Astrocyte of the cerebellum (primary cell): ENCODE data around the gene SFN.

ENCODE experiments used
- DNase-seq: peaks from one replicate; pipeline ENCODE4 v3.0.0-alpha.2; 2011; ENCODE audit warnings: low read depth
- H3K4me3 ChIP-seq: 2 replicates; pipeline ENCODE4 v1.5.1; 2011; ENCODE audit warnings: mild to moderate bottlenecking, low read depth, low read length, moderate library complexity
- CTCF ChIP-seq: IDR thresholded peaks from 2 replicates; pipeline ENCODE4 v1.5.1; 2012; ENCODE audit warnings: low read length, low read depth, moderate library complexity, mild to moderate bottlenecking; ENCODE audit errors: missing control alignments
- in situ Hi-C: cut with HindIII; loops from 2 replicates; pipeline ENCODE4 v1.10.0; 2017; ENCODE audit warnings: low sequenced_read_pairs

Gene SFN

DNA sequence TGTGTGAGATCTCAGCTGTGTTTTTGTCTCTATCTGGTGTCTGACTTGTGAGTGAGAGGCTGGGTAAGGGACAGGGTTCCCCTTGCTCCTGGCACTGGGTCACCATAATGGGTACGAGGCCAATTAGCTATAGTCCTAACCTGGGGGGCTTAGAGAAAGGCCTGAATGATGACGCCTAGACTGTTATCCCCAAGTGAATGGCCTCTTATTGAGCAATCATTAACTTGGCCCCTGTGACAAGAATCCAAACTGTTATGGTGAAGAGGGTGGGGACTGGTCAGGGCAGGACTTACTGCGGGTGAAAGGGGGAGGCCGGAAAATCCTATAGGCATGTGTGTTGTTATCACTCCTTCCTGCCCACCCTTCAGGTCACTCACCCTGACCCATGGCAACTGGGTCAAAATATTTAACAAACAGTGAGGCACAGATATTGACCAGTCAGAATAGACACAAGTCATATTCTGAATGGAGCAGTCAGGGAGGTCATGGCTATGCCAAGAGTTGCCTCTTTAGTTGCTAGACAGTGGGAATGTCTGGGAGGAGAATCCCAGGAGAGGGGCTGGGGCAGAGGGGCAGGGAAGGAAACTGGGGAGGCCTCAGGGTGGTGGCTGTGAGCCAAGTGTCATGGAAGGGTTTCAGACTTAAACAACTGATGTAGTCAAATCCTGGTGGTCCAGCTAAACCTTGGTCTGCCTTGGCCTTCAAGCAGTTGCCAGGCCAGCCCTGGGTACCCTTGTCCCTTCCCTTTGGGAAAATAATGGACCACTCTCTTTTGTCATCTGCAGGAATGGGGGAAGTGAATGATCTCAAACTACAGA, 47.6 kb downstream of the SFN start:
- no peak overlapping the region for H3K4me3 ChIP-seq
- no peak for DNase-seq
- TF ChIP-seq CTCF: no peak
- in situ Hi-C loops: no loop called here

GRCh38 chr1:26911399-26912146, 48.6 kb downstream of the SFN start:
- in situ Hi-C loops: no loop called here
- no peak overlapping the region for H3K4me3 ChIP-seq
- no peak for DNase-seq
- no peak for TF ChIP-seq CTCF

- no peak overlapping the region for H3K4me3 ChIP-seq
- in situ Hi-C loops: no loop called here
- DNase-seq: no peak
- no peak for TF ChIP-seq CTCF
Observed at GRCh38 chr1:26912147-26912490, 49.2 kb downstream of the SFN start.

- in situ Hi-C loops: no loop called here
- no peak for TF ChIP-seq CTCF
- H3K4me3 ChIP-seq: no peak overlapping the region
- no peak for DNase-seq
Observed at GRCh38 chr1:26913389-26913753, 50.4 kb downstream of the SFN start.
